ENCODE measurements around the gene SH3RF1.

DNA sequence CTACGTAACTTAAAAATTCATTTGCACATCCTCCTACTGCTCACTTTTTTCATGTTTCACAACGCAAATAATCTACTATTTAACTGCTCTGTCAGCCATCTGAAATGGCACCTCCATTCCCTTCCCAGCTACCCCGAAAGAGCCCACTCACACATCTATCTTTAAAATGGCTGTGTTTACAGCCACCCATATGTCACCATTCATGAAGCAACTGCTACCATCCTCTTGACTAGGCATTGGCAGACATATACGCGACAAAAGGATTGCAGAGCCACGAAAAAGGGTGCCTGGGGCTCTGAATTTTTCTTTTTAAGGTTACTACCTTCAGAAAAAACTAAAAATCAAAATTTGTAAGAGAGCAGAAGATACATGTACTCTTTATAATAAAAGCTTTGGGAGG, 11.5 kb downstream of the SH3RF1 start:
- TF ChIP-seq, protein P1, sequence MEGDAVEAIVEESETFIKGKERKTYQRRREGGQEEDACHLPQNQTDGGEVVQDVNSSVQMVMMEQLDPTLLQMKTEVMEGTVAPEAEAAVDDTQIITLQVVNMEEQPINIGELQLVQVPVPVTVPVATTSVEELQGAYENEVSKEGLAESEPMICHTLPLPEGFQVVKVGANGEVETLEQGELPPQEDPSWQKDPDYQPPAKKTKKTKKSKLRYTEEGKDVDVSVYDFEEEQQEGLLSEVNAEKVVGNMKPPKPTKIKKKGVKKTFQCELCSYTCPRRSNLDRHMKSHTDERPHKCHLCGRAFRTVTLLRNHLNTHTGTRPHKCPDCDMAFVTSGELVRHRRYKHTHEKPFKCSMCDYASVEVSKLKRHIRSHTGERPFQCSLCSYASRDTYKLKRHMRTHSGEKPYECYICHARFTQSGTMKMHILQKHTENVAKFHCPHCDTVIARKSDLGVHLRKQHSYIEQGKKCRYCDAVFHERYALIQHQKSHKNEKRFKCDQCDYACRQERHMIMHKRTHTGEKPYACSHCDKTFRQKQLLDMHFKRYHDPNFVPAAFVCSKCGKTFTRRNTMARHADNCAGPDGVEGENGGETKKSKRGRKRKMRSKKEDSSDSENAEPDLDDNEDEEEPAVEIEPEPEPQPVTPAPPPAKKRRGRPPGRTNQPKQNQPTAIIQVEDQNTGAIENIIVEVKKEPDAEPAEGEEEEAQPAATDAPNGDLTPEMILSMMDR (IDR thresholded peaks at IDR 0.05; ENCODE audit: low read depth, low read length), result no peak
- no peak for TF ChIP-seq EZH2phosphoT487 (IDR thresholded peaks at IDR 0.05; ENCODE audit: low read depth)
